Measurements from ENCODE around the gene RASA3.
A peak's percentile ranks its signal among the peaks of the same experiment; 100 is the strongest.

RASA3 gene

GRCh38 chr13:113954046-113954835 is 178.2 kb downstream of the RASA3 start:
- H3K27me3 Mint-ChIP-seq = no peaks in the 10 kb centered on the region
- CTCF ChIA-PET = no interaction called here
- peak overlapping the region; percentile 24 for H3K27ac Mint-ChIP-seq
- no peak for DNase-seq
- peaks cover 5% of the 10 kb centered on the region for H3K4me1 Mint-ChIP-seq
- no peak overlapping the region for H3K4me3 Mint-ChIP-seq
- H3K9me3 Mint-ChIP-seq = peaks cover 23% of the 10 kb centered on the region
- H3K36me3 Mint-ChIP-seq = peaks cover 46% of the 10 kb centered on the region

- Mint-ChIP-seq H3K27me3 (no peaks in the 10 kb centered on the region), H3K27ac (no peak overlapping the region), H3K4me1 (peaks cover 5% of the 10 kb centered on the region), H3K4me3 (no peak overlapping the region), H3K36me3 (peaks cover 44% of the 10 kb centered on the region), H3K9me3 (peaks cover 18% of the 10 kb centered on the region)
- CTCF ChIA-PET = interaction anchor here (0.7 to 1.0 kb wide), 2 partner anchors 157 to 272 kb away, joined by 3 to 4 read pairs; no protein-coding TSS in a partner anchor
- no peak for DNase-seq
These were observed 178.9 kb downstream of the RASA3 start for GRCh38 chr13:113953561-113953960.

- Mint-ChIP-seq H3K4me3 (no peak overlapping the region), H3K27me3 (no peaks in the 10 kb centered on the region), H3K4me1 (peaks cover 6% of the 10 kb centered on the region), H3K9me3 (peaks cover 13% of the 10 kb centered on the region), H3K36me3 (peaks cover 39% of the 10 kb centered on the region), H3K27ac (no peak overlapping the region)
- DNase-seq = no peak
- CTCF ChIA-PET = interaction anchor here (0.7 to 1.0 kb wide), 2 partner anchors 157 to 273 kb away, joined by 3 to 4 read pairs; no protein-coding TSS in a partner anchor
These were observed 179.4 kb downstream of the RASA3 start for GRCh38 chr13:113952983-113953520.

- Mint-ChIP-seq H3K4me3 (no peak overlapping the region), H3K27me3 (no peaks in the 10 kb centered on the region), H3K9me3 (peaks cover 6% of the 10 kb centered on the region), H3K4me1 (peaks cover 6% of the 10 kb centered on the region), H3K36me3 (peaks cover 33% of the 10 kb centered on the region), H3K27ac (no peak overlapping the region)
- CTCF ChIA-PET = interaction anchor here (1.0 kb wide), 1 partner anchor 274 kb away, joined by 4 read pairs; no protein-coding TSS in a partner anchor
- no peak for DNase-seq
These were observed 180.1 kb downstream of the RASA3 start for GRCh38 chr13:113952151-113952982.

- CTCF ChIA-PET = interaction anchor here (0.6 to 1.6 kb wide), 2 partner anchors 275 to 288 kb away, joined by 3 to 4 read pairs; no protein-coding TSS in a partner anchor
- H3K9me3 Mint-ChIP-seq = peaks cover 6% of the 10 kb centered on the region
- H3K4me3 Mint-ChIP-seq = no peak overlapping the region
- peaks cover 6% of the 10 kb centered on the region for H3K4me1 Mint-ChIP-seq
- peak; percentile 66 for DNase-seq
- H3K36me3 Mint-ChIP-seq = peaks cover 26% of the 10 kb centered on the region
- H3K27me3 Mint-ChIP-seq = no peaks in the 10 kb centered on the region
- H3K27ac Mint-ChIP-seq = no peak overlapping the region
These were observed 181.0 kb downstream of the RASA3 start for GRCh38 chr13:113951246-113951999.

GRCh38 chr13:113950451-113951245 is 181.8 kb downstream of the RASA3 start:
- peaks cover 6% of the 10 kb centered on the region for H3K4me1 Mint-ChIP-seq
- CTCF ChIA-PET = interaction anchor here (0.6 to 1.6 kb wide), 2 partner anchors 276 to 289 kb away, joined by 3 to 4 read pairs; no protein-coding TSS in a partner anchor
- no peak for DNase-seq
- no peak overlapping the region for H3K4me3 Mint-ChIP-seq
- peaks cover 18% of the 10 kb centered on the region for H3K36me3 Mint-ChIP-seq
- no peak overlapping the region for H3K27ac Mint-ChIP-seq
- H3K9me3 Mint-ChIP-seq = no peaks in the 10 kb centered on the region
- no peaks in the 10 kb centered on the region for H3K27me3 Mint-ChIP-seq

- no peak for DNase-seq
- H3K27me3 Mint-ChIP-seq = no peaks in the 10 kb centered on the region
- H3K4me1 Mint-ChIP-seq = peaks cover 6% of the 10 kb centered on the region
- no peaks in the 10 kb centered on the region for H3K9me3 Mint-ChIP-seq
- CTCF ChIA-PET = interaction anchor here (2.1 kb wide), 1 partner anchor 277 kb away, joined by 9 read pairs; no protein-coding TSS in a partner anchor
- H3K4me3 Mint-ChIP-seq = no peak overlapping the region
- peaks cover 8% of the 10 kb centered on the region for H3K36me3 Mint-ChIP-seq
- no peak overlapping the region for H3K27ac Mint-ChIP-seq
These were observed 182.9 kb downstream of the RASA3 start for GRCh38 chr13:113949546-113949945.

GRCh38 chr13:113948034-113948742 is 184.2 kb downstream of the RASA3 start:
- peaks cover 1% of the 10 kb centered on the region for H3K36me3 Mint-ChIP-seq

GRCh38 chr13:113947311-113948033 is 185.0 kb downstream of the RASA3 start:
- H3K4me3 Mint-ChIP-seq = no peak overlapping the region
- DNase-seq = no peak
- CTCF ChIA-PET = interaction anchor here (0.6 kb wide), 1 partner anchor 344 kb away, joined by 3 read pairs; no protein-coding TSS in a partner anchor

More at GRCh38 chr13:113948034-113948742, 184.2 kb downstream of the RASA3 start:
- no peaks in the 10 kb centered on the region for H3K27me3 Mint-ChIP-seq
- peaks cover 6% of the 10 kb centered on the region for H3K4me1 Mint-ChIP-seq
- no peak overlapping the region for H3K27ac Mint-ChIP-seq
- no peaks in the 10 kb centered on the region for H3K9me3 Mint-ChIP-seq
- DNase-seq = no peak
- CTCF ChIA-PET = interaction anchor here (0.8 to 2.1 kb wide), 2 partner anchors 162 to 278 kb away, joined by 3 to 9 read pairs; no protein-coding TSS in a partner anchor
- no peak overlapping the region for H3K4me3 Mint-ChIP-seq

GRCh38 chr13:113946409-113947181 is 185.8 kb downstream of the RASA3 start:
- no peak overlapping the region for H3K4me3 Mint-ChIP-seq
- no peak overlapping the region for H3K27ac Mint-ChIP-seq
- CTCF ChIA-PET = interaction anchor here (0.6 kb wide), 1 partner anchor 343 kb away, joined by 3 read pairs; no protein-coding TSS in a partner anchor
- no peak for DNase-seq
- no peaks in the 10 kb centered on the region for H3K9me3 Mint-ChIP-seq
- H3K27me3 Mint-ChIP-seq = no peaks in the 10 kb centered on the region
- peaks cover 3% of the 10 kb centered on the region for H3K4me1 Mint-ChIP-seq
- H3K36me3 Mint-ChIP-seq = peaks cover 1% of the 10 kb centered on the region

More at GRCh38 chr13:113947311-113948033, 185.0 kb downstream of the RASA3 start:
- Mint-ChIP-seq H3K27ac (no peak overlapping the region), H3K27me3 (no peaks in the 10 kb centered on the region), H3K4me1 (peaks cover 6% of the 10 kb centered on the region), H3K36me3 (peaks cover 1% of the 10 kb centered on the region), H3K9me3 (no peaks in the 10 kb centered on the region)

- H3K27me3 Mint-ChIP-seq = no peaks in the 10 kb centered on the region
- DNase-seq = no peak
- no peaks in the 10 kb centered on the region for H3K9me3 Mint-ChIP-seq
- peaks cover 2% of the 10 kb centered on the region for H3K4me1 Mint-ChIP-seq
- CTCF ChIA-PET = no interaction called here
- no peak overlapping the region for H3K27ac Mint-ChIP-seq
- H3K4me3 Mint-ChIP-seq = no peak overlapping the region
- H3K36me3 Mint-ChIP-seq = peaks cover 1% of the 10 kb centered on the region
These were observed 186.5 kb downstream of the RASA3 start for GRCh38 chr13:113945857-113946408.

All from activated naive CD4-positive, alpha-beta T cell treated with anti-CD3 and anti-CD28 coated beads, Interleukin-2, amount 10 ng/mL, durations not matched to agents 7 days and 5 days (primary cell).